Measurements from ENCODE around the gene DDX4. TPM values are rescaled to one million over a fixed set of nuclear protein-coding genes. Genes with fewer than 3 reads are reported as not detected.
A peak's percentile ranks its signal among the peaks of the same experiment; 100 is the strongest.

Gene DDX4
- total and polyA plus RNA-seq, 9 of the 15 experiments (the other 6 are each of a cell fraction or from before 2014, with no cell fraction given): not detected

GRCh38 chr5:55816342-55816741 is 78.5 kb downstream of the DDX4 start (continued):
- TF ChIP-seq E2F6 (IDR thresholded peaks at IDR 0.05; ENCODE audit: borderline replicate concordance in 1 of 2, extremely low read depth in 1 of 2, insufficient read depth in 1 of 2, insufficient read length in 1 of 2, low read depth in 1 of 2, low read length in 1 of 2, poor library complexity in 1 of 2, severe bottlenecking in 1 of 2): no peak

GRCh38 chr5:55817030-55817429 is 79.2 kb downstream of the DDX4 start:
- Histone ChIP-seq H3K9ac (ENCODE audit: insufficient read depth in 1 of 2, low read depth in 2 of 2, low read length in 2 of 2) (no peak overlapping the region), H3K9me3 (replicated peaks; ENCODE audit: control insufficient read depth, insufficient read depth, low read depth, low read length) (no peaks in the 10 kb centered on the region), H3K4me2 (ENCODE audit: insufficient read depth, low read length) (no peak overlapping the region), H3K4me1 (replicated peaks in 1 of 2; ENCODE audit: control insufficient read depth in 2 of 2, insufficient read depth in 2 of 2, low read length in 2 of 2) (peaks cover 0 to 6% of the 10 kb centered on the region in 2 experiments; a peak in 2 of 5 replicates), H3K27ac (ENCODE audit: extremely low read depth, low read depth, low read length) (no peak overlapping the region), H3K4me3 (no peak overlapping the region), H3K36me3 (ENCODE audit: control insufficient read depth, insufficient read depth, low read length) (no peaks in the 10 kb centered on the region), H3K9me1 (ENCODE audit: control insufficient read depth, insufficient read depth, low read length) (no peaks in the 10 kb centered on the region), H2AFZ (ENCODE audit: low read depth, low read length) (no peak overlapping the region), H4K20me1 (replicated peaks; ENCODE audit: control insufficient read depth, insufficient read depth, low read length) (no peaks in the 10 kb centered on the region), H3K79me2 (ENCODE audit: control insufficient read depth, insufficient read depth, low read length) (no peaks in the 10 kb centered on the region), H3K27me3 (ENCODE audit: control insufficient read depth in 2 of 2, insufficient read depth in 2 of 2, low read length in 2 of 2) (peaks cover 19 to 23% of the 10 kb centered on the region in 2 experiments)
- no peak for ATAC-seq
- WGBS (ENCODE audit: insufficient coverage, low coverage, missing lambda C conversion rate): 0% methylated on average over 2 of the region's 2 CpGs
- intact Hi-C loops (cut with micrococcal nuclease): no loop called here
- no peak for DNase-seq (ENCODE audit: extremely low read depth in 1 of 4, low spot score in 3 of 4)
- TF ChIP-seq CEBPG (CRISPR knock-in tag; IDR thresholded peaks at IDR 0.05) (no peak), CEBPG (tag; conservative IDR thresholded peaks at IDR 0.05 in 1 of 2, IDR thresholded peaks at IDR 0.05 in 1 of 2) (peak; percentile 30 to 55; a peak in 2 of 4 replicates), ZNF431 (CRISPR knock-in tag; IDR thresholded peaks at IDR 0.05) (no peak)
- ChIA-PET CTCF (ENCODE audit: low intra/inter-chr PET ratio) (no interaction called here), POLR2A (no interaction called here)
- in situ Hi-C loops (cut with MboI): no loop called here
- FAIRE-seq: no peak
- BruUV-seq (replicated peaks): no TSS peak
